GM12878 (cell line): ENCODE results near the gene PTPN12. TPM values are rescaled to one million over a fixed set of nuclear protein-coding genes. Genes with fewer than 3 reads are reported as not detected.
A peak's percentile ranks its signal among the peaks of the same experiment; 100 is the strongest.

Source experiments
- BCL11A ChIP-seq: IDR thresholded peaks from 2 replicates; pipeline ENCODE4 v1.6.1; 2011; ENCODE audit warnings: low read depth, low read length
- EGR1 ChIP-seq, 2 experiments: IDR thresholded peaks; 1 replicate in 1 of 2; 2 replicates in 1 of 2; pipeline ENCODE4 v1.6.1; 2011 to 2012; ENCODE audit warnings: low read depth in 2 of 2, low read length in 2 of 2, borderline replicate concordance in 1 of 2, mild to moderate bottlenecking in 1 of 2, moderate library complexity in 1 of 2
- EZH2 ChIP-seq: IDR thresholded peaks from 2 replicates; pipeline ENCODE4 v1.6.1; 2012; ENCODE audit warnings: low read depth, mild to moderate bottlenecking, control low read depth, inconsistent platforms, low read length, borderline replicate concordance; ENCODE audit not compliant: control insufficient read depth
- HCFC1 ChIP-seq: fragments of 150-350 bp; IDR thresholded peaks from 2 replicates; pipeline ENCODE4 v1.6.1; 2014; ENCODE audit warnings: low read length
- HDAC6 ChIP-seq: fragments of 200-600 bp; sonication (generic); IDR thresholded peaks from one replicate; pipeline ENCODE4 v1.8.0; 2017; ENCODE audit warnings: antibody characterized with exemption; ENCODE audit not compliant: unreplicated experiment
- IKZF1 ChIP-seq: fragments of 450-650 bp; conservative IDR thresholded peaks from 2 replicates; pipeline ENCODE4 v1.6.1; 2017; ENCODE audit warnings: antibody characterized with exemption, mild to moderate bottlenecking
- IKZF2 ChIP-seq, 2 experiments: fragments of 450-650 bp; IDR thresholded peaks; 2 replicates each; pipeline ENCODE4 v1.6.1; 2017; ENCODE audit warnings: mild to moderate bottlenecking in 2 of 2, moderate library complexity in 2 of 2
- JUNB ChIP-seq: IDR thresholded peaks from 2 replicates; pipeline ENCODE4 v1.6.1; 2016; ENCODE audit warnings: antibody characterized with exemption, mild to moderate bottlenecking
- JUND ChIP-seq: IDR thresholded peaks from 2 replicates; pipeline ENCODE4 v1.6.1; 2012; ENCODE audit warnings: low read depth, mild to moderate bottlenecking, low read length, improper control_type of control experiment, moderate library complexity
- MEF2B ChIP-seq: fragments of 450-650 bp; IDR thresholded peaks from 2 replicates; pipeline ENCODE4 v1.6.1; 2018; ENCODE audit warnings: mild to moderate bottlenecking, moderate library complexity; ENCODE audit not compliant: partially characterized antibody, poor library complexity, severe bottlenecking
- NFXL1 ChIP-seq: fragments of 450-650 bp; IDR thresholded peaks from 2 replicates; pipeline ENCODE4 v1.6.1; 2017; ENCODE audit warnings: antibody characterized with exemption, mild to moderate bottlenecking, borderline replicate concordance
- PML ChIP-seq: IDR thresholded peaks from 2 replicates; pipeline ENCODE4 v1.6.1; 2012; ENCODE audit warnings: low read length, inconsistent platforms
- RELA ChIP-seq: fragments of 450-650 bp; IDR thresholded peaks from 2 replicates; pipeline ENCODE4 v1.8.0; 2014; ENCODE audit warnings: borderline replicate concordance; ENCODE audit not compliant: partially characterized antibody
- SMARCA5 ChIP-seq: fragments of 450-650 bp; IDR thresholded peaks from 2 replicates; pipeline ENCODE4 v1.6.1; 2017; ENCODE audit warnings: mild to moderate bottlenecking
- SREBF2 ChIP-seq: IDR thresholded peaks from 2 replicates; pipeline ENCODE4 v1.6.1; 2012; ENCODE audit warnings: mild to moderate bottlenecking, low read length
- TCF7 ChIP-seq: IDR thresholded peaks from 2 replicates; pipeline ENCODE4 v1.6.1; 2014; ENCODE audit warnings: antibody characterized with exemption, borderline replicate concordance
- ZNF24 ChIP-seq: fragments of 450-650 bp; IDR thresholded peaks from 2 replicates; pipeline ENCODE4 v1.6.1; 2017; ENCODE audit warnings: antibody characterized with exemption, mild to moderate bottlenecking
- ZNF384 ChIP-seq: IDR thresholded peaks from 2 replicates; pipeline ENCODE4 v1.6.1; 2012; ENCODE audit warnings: low read depth, mild to moderate bottlenecking, low read length, improper control_type of control experiment, borderline replicate concordance
- ZSCAN29 ChIP-seq: fragments of 450-650 bp; IDR thresholded peaks from 2 replicates; pipeline ENCODE4 v1.6.1; 2017; ENCODE audit warnings: mild to moderate bottlenecking, moderate library complexity
- polyA plus RNA-seq, 11 experiments: library from polyadenylated mRNA; depleted of rRNA in 4 of 11; unstranded in 6 of 11; stranded (reverse) in 5 of 11; fragments of >200 nt; fragmentation: Nextera tagmentation in 4 of 11; fragmentation: Illumina TruSeq in 1 of 11; extraction: Ambion mirVana in 4 of 11; extraction: Trizol in 1 of 11; gene quantifications; 1 replicate in 1 of 11; 2 replicates in 10 of 11; pipeline versions ENCODE4 v1.2.1 to v1.2.3, GENCODE V29; 2011 to 2016; ENCODE audit warnings: inconsistent platforms in 2 of 11, missing spikeins in 2 of 11, low read depth in 1 of 11
- total RNA-seq, 4 experiments: library from RNA; depleted of rRNA in 3 of 4; stranded (reverse); fragments of >200 nt in 3 of 4; fragmentation: Illumina TruSeq in 1 of 4; extraction: Trizol in 1 of 4; gene quantifications; 2 replicates each; pipeline versions ENCODE4 v1.2.1 to v1.2.3, GENCODE V29; 2013 to 2021
- TF ChIP-seq, protein P1 (sequence below): IDR thresholded peaks from 2 replicates; pipeline ENCODE4 v1.6.1; 2011; ENCODE audit warnings: low read depth, mild to moderate bottlenecking, low read length, moderate library complexity, borderline replicate concordance; ENCODE audit errors: extremely low read depth
- TF ChIP-seq, protein P2 (sequence below): IDR thresholded peaks from 2 replicates; pipeline ENCODE4 v1.6.1; 2012; ENCODE audit warnings: low read depth, low read length, improper control_type of control experiment
- TF ChIP-seq, protein P3 (sequence below): fragments of 450-650 bp; IDR thresholded peaks from 2 replicates; pipeline ENCODE4 v1.6.1; 2018; ENCODE audit warnings: mild to moderate bottlenecking, low read depth, moderate library complexity; ENCODE audit not compliant: partially characterized antibody
- TF ChIP-seq, protein P4 (sequence below): fragments of 450-650 bp; IDR thresholded peaks from 2 replicates; pipeline ENCODE4 v1.6.1; 2016; ENCODE audit warnings: mild to moderate bottlenecking, moderate library complexity, borderline replicate concordance

Gene PTPN12
- total and polyA plus RNA-seq, 10 of the 15 experiments (the other 5 are each of a cell fraction or from before 2014, with no cell fraction given), result 6.6 to 52.9 (median 17.4) TPM

DNA sequence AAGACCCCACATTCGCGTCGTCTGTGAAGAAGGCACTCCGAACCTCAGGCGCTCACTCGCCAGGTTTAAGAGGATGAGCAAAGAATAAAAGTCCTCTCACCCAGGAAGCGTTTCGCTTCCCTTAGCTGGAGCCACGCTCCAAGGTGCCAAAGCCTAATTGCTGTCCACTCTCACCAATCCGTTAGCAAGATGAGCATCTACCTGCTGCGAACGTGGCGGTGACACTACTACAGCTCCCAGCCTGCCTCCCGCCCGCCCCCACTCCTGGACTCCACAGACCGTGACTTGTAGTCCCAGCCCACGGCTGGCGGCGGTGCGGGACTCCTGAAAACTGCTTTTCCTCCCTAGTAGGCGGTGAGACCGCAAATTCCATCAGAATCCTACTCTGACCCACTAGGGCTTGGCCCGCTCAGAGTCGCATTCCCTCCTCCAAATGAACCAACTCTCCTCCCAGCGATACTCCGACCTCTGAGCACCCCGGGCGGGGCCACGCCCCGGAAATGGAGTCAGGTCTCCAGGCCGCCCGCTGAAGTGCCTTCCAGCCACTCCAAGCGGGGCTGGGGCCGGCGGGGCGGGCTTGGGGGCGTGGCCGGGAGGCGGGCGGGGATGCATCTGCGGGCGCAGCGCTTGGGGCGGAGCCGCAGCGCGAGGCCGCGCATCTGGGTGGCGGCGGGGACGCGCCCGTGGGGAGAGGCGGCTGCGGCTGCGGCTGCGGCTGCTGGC is 521 bp upstream of the PTPN12 start (continued):
- TF ChIP-seq EZH2 (no peak), PML (peak; percentile 87), RELA (peak; percentile 9), HCFC1 (no peak), SMARCA5 (no peak), NFXL1 (no peak), MEF2B (no peak), SREBF2 (no peak), IKZF1 (peak; percentile 90), ZNF384 (no peak), IKZF2 (IDR thresholded peaks at IDR 0.05) (peak; percentile 83 to 86), BCL11A (no peak), ZNF24 (no peak), HDAC6 (no peak), JUND (no peak), ZSCAN29 (no peak), JUNB (no peak), TCF7 (no peak), EGR1 (IDR thresholded peaks at IDR 0.05; ENCODE audit: borderline replicate concordance in 1 of 2, low read depth in 2 of 2, low read length in 2 of 2) (peak in 1 of 2 experiments; percentile 76; a peak in 2 of 3 replicates)
- TF ChIP-seq, protein P1, sequence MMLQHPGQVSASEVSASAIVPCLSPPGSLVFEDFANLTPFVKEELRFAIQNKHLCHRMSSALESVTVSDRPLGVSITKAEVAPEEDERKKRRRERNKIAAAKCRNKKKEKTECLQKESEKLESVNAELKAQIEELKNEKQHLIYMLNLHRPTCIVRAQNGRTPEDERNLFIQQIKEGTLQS, result no peak
- TF ChIP-seq, protein P2, sequence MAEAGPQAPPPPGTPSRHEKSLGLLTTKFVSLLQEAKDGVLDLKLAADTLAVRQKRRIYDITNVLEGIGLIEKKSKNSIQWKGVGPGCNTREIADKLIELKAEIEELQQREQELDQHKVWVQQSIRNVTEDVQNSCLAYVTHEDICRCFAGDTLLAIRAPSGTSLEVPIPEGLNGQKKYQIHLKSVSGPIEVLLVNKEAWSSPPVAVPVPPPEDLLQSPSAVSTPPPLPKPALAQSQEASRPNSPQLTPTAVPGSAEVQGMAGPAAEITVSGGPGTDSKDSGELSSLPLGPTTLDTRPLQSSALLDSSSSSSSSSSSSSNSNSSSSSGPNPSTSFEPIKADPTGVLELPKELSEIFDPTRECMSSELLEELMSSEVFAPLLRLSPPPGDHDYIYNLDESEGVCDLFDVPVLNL, result no peak
- TF ChIP-seq, protein P3, sequence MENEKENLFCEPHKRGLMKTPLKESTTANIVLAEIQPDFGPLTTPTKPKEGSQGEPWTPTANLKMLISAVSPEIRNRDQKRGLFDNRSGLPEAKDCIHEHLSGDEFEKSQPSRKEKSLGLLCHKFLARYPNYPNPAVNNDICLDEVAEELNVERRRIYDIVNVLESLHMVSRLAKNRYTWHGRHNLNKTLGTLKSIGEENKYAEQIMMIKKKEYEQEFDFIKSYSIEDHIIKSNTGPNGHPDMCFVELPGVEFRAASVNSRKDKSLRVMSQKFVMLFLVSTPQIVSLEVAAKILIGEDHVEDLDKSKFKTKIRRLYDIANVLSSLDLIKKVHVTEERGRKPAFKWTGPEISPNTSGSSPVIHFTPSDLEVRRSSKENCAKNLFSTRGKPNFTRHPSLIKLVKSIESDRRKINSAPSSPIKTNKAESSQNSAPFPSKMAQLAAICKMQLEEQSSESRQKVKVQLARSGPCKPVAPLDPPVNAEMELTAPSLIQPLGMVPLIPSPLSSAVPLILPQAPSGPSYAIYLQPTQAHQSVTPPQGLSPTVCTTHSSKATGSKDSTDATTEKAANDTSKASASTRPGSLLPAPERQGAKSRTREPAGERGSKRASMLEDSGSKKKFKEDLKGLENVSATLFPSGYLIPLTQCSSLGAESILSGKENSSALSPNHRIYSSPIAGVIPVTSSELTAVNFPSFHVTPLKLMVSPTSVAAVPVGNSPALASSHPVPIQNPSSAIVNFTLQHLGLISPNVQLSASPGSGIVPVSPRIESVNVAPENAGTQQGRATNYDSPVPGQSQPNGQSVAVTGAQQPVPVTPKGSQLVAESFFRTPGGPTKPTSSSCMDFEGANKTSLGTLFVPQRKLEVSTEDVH, result no peak
- TF ChIP-seq, protein P4, sequence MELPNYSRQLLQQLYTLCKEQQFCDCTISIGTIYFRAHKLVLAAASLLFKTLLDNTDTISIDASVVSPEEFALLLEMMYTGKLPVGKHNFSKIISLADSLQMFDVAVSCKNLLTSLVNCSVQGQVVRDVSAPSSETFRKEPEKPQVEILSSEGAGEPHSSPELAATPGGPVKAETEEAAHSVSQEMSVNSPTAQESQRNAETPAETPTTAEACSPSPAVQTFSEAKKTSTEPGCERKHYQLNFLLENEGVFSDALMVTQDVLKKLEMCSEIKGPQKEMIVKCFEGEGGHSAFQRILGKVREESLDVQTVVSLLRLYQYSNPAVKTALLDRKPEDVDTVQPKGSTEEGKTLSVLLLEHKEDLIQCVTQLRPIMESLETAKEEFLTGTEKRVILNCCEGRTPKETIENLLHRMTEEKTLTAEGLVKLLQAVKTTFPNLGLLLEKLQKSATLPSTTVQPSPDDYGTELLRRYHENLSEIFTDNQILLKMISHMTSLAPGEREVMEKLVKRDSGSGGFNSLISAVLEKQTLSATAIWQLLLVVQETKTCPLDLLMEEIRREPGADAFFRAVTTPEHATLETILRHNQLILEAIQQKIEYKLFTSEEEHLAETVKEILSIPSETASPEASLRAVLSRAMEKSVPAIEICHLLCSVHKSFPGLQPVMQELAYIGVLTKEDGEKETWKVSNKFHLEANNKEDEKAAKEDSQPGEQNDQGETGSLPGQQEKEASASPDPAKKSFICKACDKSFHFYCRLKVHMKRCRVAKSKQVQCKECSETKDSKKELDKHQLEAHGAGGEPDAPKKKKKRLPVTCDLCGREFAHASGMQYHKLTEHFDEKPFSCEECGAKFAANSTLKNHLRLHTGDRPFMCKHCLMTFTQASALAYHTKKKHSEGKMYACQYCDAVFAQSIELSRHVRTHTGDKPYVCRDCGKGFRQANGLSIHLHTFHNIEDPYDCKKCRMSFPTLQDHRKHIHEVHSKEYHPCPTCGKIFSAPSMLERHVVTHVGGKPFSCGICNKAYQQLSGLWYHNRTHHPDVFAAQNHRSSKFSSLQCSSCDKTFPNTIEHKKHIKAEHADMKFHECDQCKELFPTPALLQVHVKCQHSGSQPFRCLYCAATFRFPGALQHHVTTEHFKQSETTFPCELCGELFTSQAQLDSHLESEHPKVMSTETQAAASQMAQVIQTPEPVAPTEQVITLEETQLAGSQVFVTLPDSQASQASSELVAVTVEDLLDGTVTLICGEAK, result peak; percentile 69; the same call in 1 of the 2 replicates
